GM12891 (cell line): Measurements from ENCODE around the gene PSAP.

Experiments used
- DNase-seq: peaks from one replicate; pipeline ENCODE4 v3.0.0; 2011; ENCODE audit warnings: low spot score; ENCODE audit not compliant: insufficient read length
- FAIRE-seq: peaks from 2 replicates; lab custom pipeline; 2011; peaks lifted over from hg19 to GRCh38; lab: Jason Lieb, UNC
- PAX5 ChIP-seq: IDR thresholded peaks from 2 replicates; pipeline ENCODE4 v1.6.1; 2011; ENCODE audit warnings: low read length, moderate library complexity, mild to moderate bottlenecking; ENCODE audit not compliant: insufficient read depth, severe bottlenecking
- POLR2A ChIP-seq: IDR thresholded peaks from 2 replicates; pipeline ENCODE4 v1.6.1; 2011; ENCODE audit warnings: low read depth, low read length, control low read depth
- POLR2AphosphoS5 ChIP-seq: IDR thresholded peaks from 2 replicates; pipeline ENCODE4 v1.6.1; 2011; ENCODE audit warnings: low read depth, low read length, control low read depth
- POU2F2 ChIP-seq: IDR thresholded peaks from 2 replicates; pipeline ENCODE4 v1.6.1; 2011; ENCODE audit warnings: low read depth, mild to moderate bottlenecking, control low read depth, low read length, moderate library complexity
- SPI1 ChIP-seq: IDR thresholded peaks from 2 replicates; pipeline ENCODE4 v1.6.1; 2011; ENCODE audit warnings: low read depth, low read length, control low read depth
- TAF1 ChIP-seq: IDR thresholded peaks from 2 replicates; pipeline ENCODE4 v1.6.1; 2011; ENCODE audit warnings: low read depth, low read length, control low read depth

Gene PSAP

DNA sequence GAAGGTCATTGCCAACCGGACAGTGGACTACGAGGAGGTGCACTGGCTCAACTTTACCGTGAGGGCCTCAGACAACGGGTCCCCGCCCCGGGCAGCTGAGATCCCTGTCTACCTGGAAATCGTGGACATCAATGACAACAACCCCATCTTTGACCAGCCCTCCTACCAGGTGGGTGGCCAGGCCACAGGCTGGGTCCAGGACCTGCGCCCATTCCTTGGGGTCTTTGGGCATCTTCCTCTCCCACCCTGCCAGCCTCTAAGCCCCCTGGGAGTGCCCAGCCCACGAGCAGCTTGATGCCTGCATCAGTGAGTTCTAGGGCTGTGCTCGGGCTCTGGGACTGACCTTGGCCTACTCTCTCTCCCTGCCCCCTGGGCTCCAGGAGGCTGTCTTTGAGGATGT lies 51.9 kb downstream of the PSAP start:
- DNase-seq (no peak), FAIRE-seq (no peak)
- TF ChIP-seq POU2F2, result no peak
- TF ChIP-seq SPI1, result no peak
- no peak for TF ChIP-seq POLR2A
- no peak for TF ChIP-seq TAF1
- no peak for TF ChIP-seq PAX5

DNA sequence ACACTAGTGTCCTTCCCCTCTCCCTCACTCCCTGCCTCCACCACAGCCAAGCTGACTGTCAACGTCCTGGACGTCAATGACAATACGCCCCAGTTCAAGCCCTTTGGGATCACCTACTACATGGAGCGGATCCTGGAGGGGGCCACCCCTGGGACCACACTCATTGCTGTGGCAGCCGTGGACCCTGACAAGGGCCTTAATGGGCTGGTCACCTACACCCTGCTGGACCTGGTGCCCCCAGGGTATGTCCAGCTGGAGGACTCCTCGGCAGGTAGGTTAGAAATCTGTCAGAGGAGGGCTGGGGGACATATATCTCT lies 52.8 kb downstream of the PSAP start:
- FAIRE-seq (no peak), DNase-seq (no peak)
- TF ChIP-seq SPI1 (no peak), POLR2AphosphoS5 (no peak), PAX5 (no peak), POU2F2 (no peak), POLR2A (no peak), TAF1 (no peak)

DNA sequence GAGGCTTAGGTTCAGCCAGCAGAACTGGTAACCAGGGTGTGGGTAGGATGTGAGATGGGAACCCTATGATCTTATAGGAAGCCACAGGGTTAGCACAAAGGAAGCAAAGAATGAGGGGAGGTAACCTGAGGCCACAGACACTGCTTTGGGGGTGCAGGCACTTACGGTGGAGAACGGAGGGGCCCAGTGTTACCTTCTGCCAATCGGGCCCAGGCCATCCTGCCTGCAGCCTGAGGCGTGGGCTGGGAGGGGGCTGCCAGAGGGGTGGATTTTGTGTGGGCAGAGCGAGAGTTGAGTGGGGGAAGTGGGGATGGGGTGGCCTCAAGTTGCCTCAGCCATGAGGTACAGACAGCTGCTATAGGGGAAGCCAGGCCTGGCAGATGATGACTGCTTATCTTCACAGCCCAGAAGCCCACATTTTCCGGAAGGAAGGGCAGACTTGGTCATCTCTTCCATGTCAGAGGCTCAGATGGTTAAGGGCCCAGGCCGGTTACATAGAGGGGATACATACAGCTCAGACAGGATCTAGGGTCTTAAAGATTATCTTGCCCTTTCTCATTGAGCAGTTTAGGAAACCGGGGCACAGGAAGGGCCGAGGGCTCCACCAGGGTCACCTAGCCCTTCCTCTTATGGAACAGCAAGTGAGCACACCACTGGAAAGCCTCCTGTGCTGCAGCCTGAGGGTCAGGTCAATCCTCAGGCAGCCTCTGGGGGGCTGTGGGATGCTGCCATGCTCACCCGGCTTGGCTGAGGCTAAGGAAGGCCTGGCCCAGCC lies 53.3 kb downstream of the PSAP start:
- DNase-seq, result no peak
- TF ChIP-seq SPI1, result no peak
- TF ChIP-seq TAF1, result no peak
- TF ChIP-seq POU2F2, result no peak
- TF ChIP-seq POLR2A, result no peak
- no peak for TF ChIP-seq POLR2AphosphoS5
- TF ChIP-seq PAX5, result no peak
- no peak for FAIRE-seq

DNA sequence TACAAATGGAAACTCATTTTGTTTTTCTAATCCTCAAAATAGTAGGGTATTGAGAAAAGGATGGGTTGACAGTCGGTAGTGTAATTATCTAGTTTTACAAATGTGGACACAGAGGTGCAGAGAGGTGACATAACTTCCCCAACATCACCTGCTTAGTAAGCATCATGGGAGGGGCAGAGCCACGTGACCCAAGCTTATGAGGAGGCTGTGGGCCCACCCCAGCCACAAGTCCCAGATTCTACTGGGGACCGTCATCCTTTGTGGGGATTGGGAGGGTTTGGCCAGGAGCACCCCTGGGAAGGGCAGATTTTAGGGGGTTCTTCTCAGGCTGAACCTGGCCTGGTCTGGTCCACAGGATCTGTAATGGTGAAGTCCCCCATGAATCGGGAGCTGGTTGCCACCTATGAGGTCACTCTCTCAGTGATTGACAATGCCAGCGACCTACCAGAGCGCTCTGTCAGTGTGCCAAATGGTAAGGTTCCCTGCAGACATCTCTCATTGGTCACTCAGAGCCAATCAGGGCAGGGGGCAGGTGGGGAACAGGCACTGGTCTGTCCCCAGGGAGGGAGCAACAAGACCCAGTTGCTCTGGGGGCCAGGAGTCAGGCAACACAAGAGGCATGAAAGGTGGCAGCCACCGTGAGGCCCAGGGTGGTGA lies 54.2 kb downstream of the PSAP start:
- no peak for DNase-seq
- FAIRE-seq, result no peak
- TF ChIP-seq POLR2A (no peak), POU2F2 (no peak), POLR2AphosphoS5 (no peak), PAX5 (no peak), TAF1 (no peak), SPI1 (no peak)

DNA sequence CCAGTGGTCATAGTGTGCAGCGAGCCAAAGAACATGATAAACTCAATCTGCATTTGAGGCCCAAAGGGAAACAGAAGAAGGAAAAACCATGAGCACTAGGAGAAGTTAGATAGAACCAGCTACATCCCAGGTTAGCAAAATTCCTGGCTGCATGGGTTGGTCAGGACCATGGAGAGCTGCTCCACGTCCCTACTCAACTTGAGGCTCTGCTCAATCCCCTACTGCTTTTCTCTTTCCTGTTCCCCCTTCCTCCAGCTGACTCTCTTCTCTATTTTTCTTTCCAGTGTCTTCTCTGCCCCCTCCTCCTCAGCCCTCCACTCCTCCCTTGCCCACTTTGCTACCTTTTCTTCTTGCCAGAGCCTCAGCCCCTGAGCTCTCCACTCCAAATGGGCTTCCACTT lies 55.8 kb downstream of the PSAP start:
- no peak for DNase-seq
- peak; percentile 33 for FAIRE-seq
- TF ChIP-seq PAX5 (no peak), SPI1 (no peak), TAF1 (no peak)

DNA sequence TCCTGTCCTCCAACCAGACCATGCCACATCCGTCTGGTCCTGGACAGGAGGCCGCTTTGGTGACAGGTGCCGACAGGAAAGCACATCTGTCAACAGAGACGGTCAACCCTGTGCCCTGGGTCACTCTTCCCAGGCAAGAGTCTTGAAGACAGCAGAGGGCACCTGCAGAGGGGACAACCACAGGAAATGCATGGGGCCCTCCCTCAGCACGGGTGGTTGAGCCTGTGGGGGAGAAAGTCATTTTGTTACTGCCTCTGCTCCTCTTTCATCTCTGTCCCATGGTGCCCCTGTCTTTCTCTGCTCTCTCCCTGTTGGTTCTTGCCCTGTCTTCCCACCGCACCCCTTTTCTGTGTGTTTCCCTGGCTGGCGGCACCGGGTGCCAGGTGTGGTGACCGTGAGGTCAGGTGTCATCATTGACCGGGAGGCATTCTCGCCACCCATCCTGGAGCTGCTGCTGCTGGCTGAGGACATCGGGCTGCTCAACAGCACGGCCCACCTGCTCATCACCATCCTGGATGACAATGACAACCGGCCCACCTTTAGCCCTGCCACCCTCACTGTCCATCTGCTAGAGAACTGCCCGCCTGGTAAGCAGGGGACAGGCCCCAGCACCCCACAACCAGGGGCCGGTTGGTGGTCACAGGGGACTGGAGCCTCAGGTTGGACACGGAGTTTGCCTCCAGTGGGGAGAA lies 60.2 kb downstream of the PSAP start:
- no peak for TF ChIP-seq POLR2A
- no peak for TF ChIP-seq SPI1
- no peak for TF ChIP-seq TAF1
- TF ChIP-seq POU2F2, result peak; percentile 57; the same call in 1 of the 2 replicates
- peak; percentile 38 for TF ChIP-seq PAX5
- no peak for TF ChIP-seq POLR2AphosphoS5
- DNase-seq, result no peak
- peak; percentile 90 for FAIRE-seq

DNA sequence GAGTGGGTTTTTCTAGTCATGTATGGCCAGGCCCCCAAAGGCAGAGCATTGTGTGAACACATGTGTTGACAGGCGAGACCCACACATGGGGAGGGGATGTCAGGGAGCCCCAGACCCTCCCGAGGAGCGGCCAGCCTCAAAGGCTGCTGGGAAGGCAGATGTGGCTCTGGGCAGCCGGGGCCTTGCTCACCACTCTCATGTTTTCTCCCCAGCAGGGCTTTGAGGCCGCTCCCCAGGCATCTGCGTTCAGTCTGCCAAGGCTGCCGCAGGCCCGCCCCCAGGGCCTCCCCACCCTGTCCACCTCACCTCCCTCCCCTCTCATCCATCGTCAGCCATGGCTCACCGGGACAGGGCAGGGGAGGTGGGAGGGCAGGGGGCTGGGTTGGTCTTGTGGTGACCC lies 61.2 kb downstream of the PSAP start:
- TF ChIP-seq TAF1 (no peak), SPI1 (no peak), POLR2A (no peak), POU2F2 (no peak), POLR2AphosphoS5 (no peak), PAX5 (no peak)
- DNase-seq (no peak), FAIRE-seq (no peak)

DNA sequence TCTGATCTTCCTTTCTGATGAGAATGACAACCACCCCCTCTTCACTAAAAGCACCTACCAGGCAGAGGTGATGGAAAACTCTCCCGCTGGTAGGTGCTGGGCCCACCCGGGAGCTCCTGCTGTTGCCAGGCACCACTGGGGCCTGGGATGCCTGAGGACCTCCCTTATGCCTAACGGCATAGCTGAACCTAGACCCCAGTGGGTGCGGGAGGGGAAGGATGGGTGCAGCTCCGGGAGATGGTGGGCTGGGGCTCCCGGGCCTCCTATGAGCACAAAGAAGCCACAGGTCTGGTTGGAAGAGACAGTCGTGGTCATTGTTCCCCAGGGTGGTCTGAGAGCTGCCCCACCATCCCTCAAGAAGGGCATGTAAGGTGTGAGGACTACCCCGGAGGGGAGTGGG lies 62.1 kb downstream of the PSAP start:
- no peak for TF ChIP-seq POLR2AphosphoS5
- TF ChIP-seq POU2F2, result no peak
- no peak for TF ChIP-seq POLR2A
- no peak for TF ChIP-seq PAX5

DNA sequence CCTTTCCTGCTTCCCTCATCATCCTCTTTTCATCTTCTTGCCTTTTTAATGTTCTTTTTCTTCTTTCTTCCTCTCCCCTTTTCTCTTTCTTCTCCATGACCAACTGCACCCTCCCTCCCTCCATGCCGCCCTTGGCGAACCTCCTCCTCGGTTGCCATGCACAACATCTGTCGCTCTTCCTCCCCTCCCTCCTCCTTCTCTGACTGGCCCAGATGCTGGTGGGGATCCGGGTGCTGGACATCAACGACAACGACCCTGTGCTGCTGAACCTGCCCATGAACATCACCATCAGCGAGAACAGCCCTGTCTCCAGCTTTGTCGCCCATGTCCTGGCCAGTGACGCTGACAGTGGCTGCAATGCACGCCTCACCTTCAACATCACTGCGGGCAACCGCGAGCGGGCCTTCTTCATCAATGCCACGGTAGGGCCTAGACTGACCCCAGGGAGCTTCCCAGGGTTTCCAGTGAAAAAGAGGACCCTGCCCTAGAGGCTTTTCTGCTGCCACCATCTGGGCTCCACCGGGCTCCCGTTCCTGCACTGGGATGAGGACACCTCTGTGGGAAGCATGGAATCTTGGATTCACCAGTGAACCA lies 66.3 kb downstream of the PSAP start:
- TF ChIP-seq POLR2A (no peak), PAX5 (no peak), TAF1 (no peak), POU2F2 (no peak), POLR2AphosphoS5 (no peak), SPI1 (no peak)
- FAIRE-seq (no peak), DNase-seq (no peak)

More for the DNA sequence above, 62.1 kb downstream of the PSAP start:
- no peak for DNase-seq
- no peak for FAIRE-seq
